Activated CD4-positive, alpha-beta T cell treated with anti-CD3 and anti-CD28 coated beads, Interleukin-2, amount 10 ng/mL, durations not matched to agents 24 days and 14 days (primary cell): ENCODE measurements around the gene MCL1. TPM values are rescaled to one million over a fixed set of nuclear protein-coding genes. Genes with fewer than 3 reads are reported as not detected.

Source experiments
- DNase-seq: peaks from one replicate; pipeline ENCODE4 v3.0.0; 2022
- H3K27ac Mint-ChIP-seq: one replicate; pipeline ENCODE4 v1.8.0; 2022; ENCODE audit warnings: mild to moderate bottlenecking, mixed read lengths
- H3K27me3 Mint-ChIP-seq: one replicate; pipeline ENCODE4 v1.8.0; 2022; ENCODE audit warnings: mixed read lengths
- H3K36me3 Mint-ChIP-seq: one replicate; pipeline ENCODE4 v1.8.0; 2022; ENCODE audit warnings: low read depth, mild to moderate bottlenecking, mixed read lengths
- H3K4me1 Mint-ChIP-seq: one replicate; pipeline ENCODE4 v1.8.0; 2021; ENCODE audit warnings: mixed read lengths
- H3K4me3 Mint-ChIP-seq: one replicate; pipeline ENCODE4 v1.8.0; 2022; ENCODE audit warnings: mild to moderate bottlenecking, moderate library complexity, mixed read lengths
- H3K9me3 Mint-ChIP-seq: one replicate; pipeline ENCODE4 v1.8.0; 2021; ENCODE audit warnings: mixed read lengths
- intact Hi-C: fragments of 100-400 bp; cut with micrococcal nuclease; formaldehyde crosslinking; loops from one replicate; pipeline ENCODE4 v1.15.1; 2023
- total RNA-seq: library from RNA; stranded (reverse); gene quantifications from 2 replicates; pipeline ENCODE4 v1.2.3, GENCODE V29; 2022

MCL1 gene
- total RNA-seq, 1 donor from 2014 or later = 280 TPM

DNA sequence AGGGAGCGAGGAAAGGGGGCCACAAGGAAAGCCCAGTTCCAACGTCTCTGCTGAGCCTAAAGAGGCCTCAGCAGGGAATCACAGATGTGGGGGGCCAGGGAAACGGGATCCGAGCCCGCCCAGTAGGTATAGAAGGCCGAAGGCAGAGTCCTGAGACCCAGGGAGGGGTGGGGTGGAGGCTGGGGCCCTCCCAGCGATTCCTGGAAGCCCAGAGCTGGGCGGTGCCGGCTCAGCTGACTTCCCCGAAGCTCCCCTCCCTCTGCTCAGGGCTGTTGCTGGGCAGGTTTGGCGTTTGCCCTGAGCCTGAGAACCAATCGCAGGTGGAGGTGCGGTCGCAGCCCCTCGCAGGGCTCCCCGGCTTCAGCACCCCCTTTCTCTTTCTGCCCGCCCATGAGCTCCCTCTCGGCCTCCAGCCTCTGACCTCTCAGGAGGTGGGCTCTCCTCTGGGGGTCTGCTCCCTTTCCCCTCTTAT, 17.4 kb downstream of the MCL1 start:
- Mint-ChIP-seq H3K36me3 (peaks cover 7% of the 10 kb centered on the region), H3K9me3 (no peaks in the 10 kb centered on the region), H3K4me1 (peaks cover 55% of the 10 kb centered on the region), H3K4me3 (peak overlapping the region; percentile 95), H3K27me3 (no peaks in the 10 kb centered on the region), H3K27ac (peak overlapping the region; percentile 100)
- DNase-seq = peak; percentile 98
- intact Hi-C loops = loop anchor here (1.0 to 10.0 kb wide), 14 partner anchors 49 to 595 kb away; partner anchors contain the start of genes ANP32E, ARNT, CDC42SE1 and CTSS

DNA sequence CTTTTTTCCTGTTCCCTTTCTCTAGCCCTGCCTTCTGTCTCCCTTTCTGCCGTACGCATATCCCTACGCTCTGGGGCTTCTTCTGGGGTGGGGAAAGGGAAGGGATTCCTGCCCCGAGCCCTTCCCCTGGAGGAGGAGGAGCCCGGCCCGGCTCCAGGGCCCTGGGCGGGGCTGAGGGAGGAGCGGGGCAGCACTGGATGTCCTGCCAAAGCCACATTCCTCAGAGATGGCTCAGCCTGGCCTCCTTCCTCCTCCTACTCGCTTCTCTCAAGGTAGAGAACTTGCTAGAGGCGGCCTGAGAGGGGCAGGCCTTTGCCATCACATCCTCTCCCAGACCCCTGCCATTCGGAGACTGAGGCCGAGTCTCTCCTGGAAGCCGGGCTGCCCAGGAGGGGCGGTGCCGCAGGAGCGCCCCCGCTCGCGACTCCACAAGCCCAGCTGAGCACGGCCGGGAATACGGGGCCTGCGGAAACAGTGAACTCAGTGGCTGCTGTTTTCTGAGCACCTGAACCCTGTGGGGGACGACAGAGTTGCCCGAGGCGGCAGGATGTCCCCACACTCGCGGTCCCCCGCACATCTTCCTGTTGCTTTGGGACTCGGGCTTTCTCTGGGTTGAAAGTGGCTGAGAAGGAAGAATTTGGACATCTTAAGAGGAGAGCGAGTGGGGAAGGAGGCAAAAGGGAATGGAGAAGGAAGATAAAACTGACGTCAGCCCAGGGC, 18.0 kb downstream of the MCL1 start:
- Mint-ChIP-seq H3K27ac (peak overlapping the region; percentile 100), H3K36me3 (peaks cover 7% of the 10 kb centered on the region), H3K4me1 (peaks cover 51% of the 10 kb centered on the region), H3K4me3 (peak overlapping the region; percentile 95), H3K9me3 (no peaks in the 10 kb centered on the region), H3K27me3 (no peaks in the 10 kb centered on the region)
- DNase-seq = peak; percentile 93
- intact Hi-C loops = loop anchor here (2.0 to 10.0 kb wide), 9 partner anchors 59 to 596 kb away; partner anchors contain the start of genes ANP32E, ARNT, CDC42SE1 and CTSS

- DNase-seq = peak; percentile 96
- Mint-ChIP-seq H3K36me3 (peaks cover 6% of the 10 kb centered on the region), H3K4me3 (peak overlapping the region; percentile 95), H3K9me3 (no peaks in the 10 kb centered on the region), H3K4me1 (peaks cover 46% of the 10 kb centered on the region), H3K27me3 (no peaks in the 10 kb centered on the region), H3K27ac (peak overlapping the region; percentile 100)
- intact Hi-C loops = loop anchor here (2.0 to 10.0 kb wide), 9 partner anchors 60 to 597 kb away; partner anchors contain the start of genes ANP32E, ARNT, CDC42SE1 and CTSS
These were observed 18.7 kb downstream of the MCL1 start for GRCh38 chr1:150560576-150561253.

GRCh38 chr1:150560011-150560438, 19.4 kb downstream of the MCL1 start:
- intact Hi-C loops = loop anchor here (2.0 to 10.0 kb wide), 9 partner anchors 61 to 597 kb away; partner anchors contain the start of genes ANP32E, ARNT, CDC42SE1 and CTSS
- H3K4me1 Mint-ChIP-seq = peaks cover 44% of the 10 kb centered on the region
- H3K27me3 Mint-ChIP-seq = no peaks in the 10 kb centered on the region
- DNase-seq = peak; percentile 94
- peak overlapping the region; percentile 95 for H3K4me3 Mint-ChIP-seq
- peak overlapping the region; percentile 100 for H3K27ac Mint-ChIP-seq
- peaks cover 7% of the 10 kb centered on the region for H3K36me3 Mint-ChIP-seq
- no peaks in the 10 kb centered on the region for H3K9me3 Mint-ChIP-seq

GRCh38 chr1:150559656-150560010, 19.8 kb downstream of the MCL1 start:
- no peak overlapping the region for H3K27ac Mint-ChIP-seq

DNA sequence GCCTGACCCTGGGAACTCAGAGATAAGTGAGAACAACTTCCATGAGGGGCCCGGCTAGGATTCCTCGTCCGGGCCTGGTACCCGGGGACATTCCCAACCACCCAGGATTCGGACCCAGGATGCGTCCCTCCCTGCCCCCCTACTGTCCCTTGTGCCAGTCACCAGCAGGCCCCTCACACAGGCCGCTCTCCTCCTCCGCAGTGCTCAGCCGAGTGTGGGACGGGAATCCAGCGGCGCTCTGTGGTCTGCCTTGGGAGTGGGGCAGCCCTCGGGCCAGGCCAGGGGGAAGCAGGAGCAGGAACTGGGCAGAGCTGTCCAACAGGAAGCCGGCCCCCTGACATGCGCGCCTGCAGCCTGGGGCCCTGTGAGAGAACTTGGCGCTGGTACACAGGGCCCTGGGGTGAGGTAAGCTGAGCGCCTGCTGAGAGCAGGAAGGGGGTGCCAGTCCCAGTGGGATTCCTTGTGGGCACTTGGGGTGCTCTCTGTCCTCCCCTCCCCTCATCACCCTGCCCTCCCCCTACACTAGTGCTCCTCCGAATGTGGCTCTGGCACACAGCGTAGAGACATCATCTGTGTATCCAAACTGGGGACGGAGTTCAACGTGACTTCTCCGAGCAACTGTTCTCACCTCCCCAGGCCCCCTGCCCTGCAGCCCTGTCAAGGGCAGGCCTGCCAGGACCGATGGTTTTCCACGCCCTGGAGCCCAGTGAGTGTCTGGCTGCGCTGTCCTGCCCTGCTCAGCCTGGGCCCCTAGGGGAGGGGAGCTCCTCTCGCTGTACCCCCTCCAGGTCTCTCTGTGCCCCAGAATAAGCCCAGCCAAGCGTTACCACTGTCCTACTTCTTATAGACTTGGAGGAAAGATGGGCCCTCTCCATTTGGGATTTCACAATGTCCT, 20.4 kb downstream of the MCL1 start:
- no peaks in the 10 kb centered on the region for H3K9me3 Mint-ChIP-seq
- no peaks in the 10 kb centered on the region for H3K27me3 Mint-ChIP-seq
- peaks cover 37% of the 10 kb centered on the region for H3K4me1 Mint-ChIP-seq
- H3K36me3 Mint-ChIP-seq = peaks cover 2% of the 10 kb centered on the region
- peak; percentile 57 for DNase-seq
- intact Hi-C loops = no loop called here
- no peak overlapping the region for H3K4me3 Mint-ChIP-seq
- no peak overlapping the region for H3K27ac Mint-ChIP-seq

More at GRCh38 chr1:150559656-150560010, 19.8 kb downstream of the MCL1 start:
- peaks cover 40% of the 10 kb centered on the region for H3K4me1 Mint-ChIP-seq
- no peak overlapping the region for H3K4me3 Mint-ChIP-seq
- H3K36me3 Mint-ChIP-seq = peaks cover 4% of the 10 kb centered on the region
- H3K9me3 Mint-ChIP-seq = no peaks in the 10 kb centered on the region
- no peak for DNase-seq
- intact Hi-C loops = loop anchor here (2.0 to 10.0 kb wide), 9 partner anchors 61 to 598 kb away; partner anchors contain the start of genes ANP32E, ARNT, CDC42SE1 and CTSS
- H3K27me3 Mint-ChIP-seq = no peaks in the 10 kb centered on the region

- DNase-seq = peak; percentile 57
- peaks cover 2% of the 10 kb centered on the region for H3K36me3 Mint-ChIP-seq
- intact Hi-C loops = no loop called here
- no peaks in the 10 kb centered on the region for H3K9me3 Mint-ChIP-seq
- no peaks in the 10 kb centered on the region for H3K27me3 Mint-ChIP-seq
- H3K27ac Mint-ChIP-seq = no peak overlapping the region
- H3K4me3 Mint-ChIP-seq = no peak overlapping the region
- peaks cover 30% of the 10 kb centered on the region for H3K4me1 Mint-ChIP-seq
These were observed 21.1 kb downstream of the MCL1 start for GRCh38 chr1:150558303-150558704.

DNA sequence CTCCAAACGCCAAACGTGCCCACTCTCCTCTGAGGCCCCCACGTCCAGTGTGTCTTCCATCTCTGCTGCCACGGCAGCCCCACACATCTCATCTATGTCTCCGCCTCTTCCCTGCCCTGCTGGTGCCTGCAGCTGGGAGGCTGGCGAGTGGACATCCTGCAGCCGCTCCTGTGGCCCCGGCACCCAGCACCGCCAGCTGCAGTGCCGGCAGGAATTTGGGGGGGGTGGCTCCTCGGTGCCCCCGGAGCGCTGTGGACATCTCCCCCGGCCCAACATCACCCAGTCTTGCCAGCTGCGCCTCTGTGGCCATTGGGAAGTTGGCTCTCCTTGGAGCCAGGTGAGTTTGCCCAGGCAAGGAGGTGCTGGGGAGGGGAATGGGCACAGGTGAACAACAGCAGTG, 21.6 kb downstream of the MCL1 start:
- Mint-ChIP-seq H3K27ac (no peak overlapping the region), H3K9me3 (no peaks in the 10 kb centered on the region), H3K4me1 (peaks cover 26% of the 10 kb centered on the region), H3K27me3 (no peaks in the 10 kb centered on the region), H3K4me3 (no peak overlapping the region), H3K36me3 (peaks cover 2% of the 10 kb centered on the region)
- no peak for DNase-seq
- intact Hi-C loops = no loop called here

DNA sequence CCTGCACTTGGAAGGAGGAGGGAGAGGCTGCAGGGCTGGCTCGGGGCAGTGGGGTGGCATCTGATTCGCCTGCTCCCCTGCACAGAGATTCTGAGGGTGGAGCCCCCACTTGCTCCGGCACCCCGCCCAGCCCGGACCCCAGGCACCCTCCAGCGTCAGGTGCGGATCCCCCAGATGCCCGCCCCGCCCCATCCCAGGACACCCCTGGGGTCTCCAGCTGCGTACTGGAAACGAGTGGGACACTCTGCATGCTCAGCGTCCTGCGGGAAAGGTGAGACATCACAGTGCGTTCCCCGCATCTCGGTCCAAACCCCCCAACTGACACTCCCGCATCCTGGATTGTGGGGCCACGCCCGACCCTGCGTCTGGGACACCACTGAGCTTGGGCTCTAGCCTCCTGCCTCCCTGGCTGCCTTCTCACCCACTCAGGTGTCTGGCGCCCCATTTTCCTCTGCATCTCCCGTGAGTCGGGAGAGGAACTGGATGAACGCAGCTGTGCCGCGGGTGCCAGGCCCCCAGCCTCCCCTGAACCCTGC, 22.3 kb downstream of the MCL1 start:
- H3K4me1 Mint-ChIP-seq = peaks cover 26% of the 10 kb centered on the region
- no peak for DNase-seq
- H3K27ac Mint-ChIP-seq = no peak overlapping the region
- intact Hi-C loops = no loop called here
- no peak overlapping the region for H3K4me3 Mint-ChIP-seq
- no peaks in the 10 kb centered on the region for H3K9me3 Mint-ChIP-seq
- H3K27me3 Mint-ChIP-seq = no peaks in the 10 kb centered on the region
- H3K36me3 Mint-ChIP-seq = peaks cover 2% of the 10 kb centered on the region

GRCh38 chr1:150555971-150556865, 23.2 kb downstream of the MCL1 start:
- Mint-ChIP-seq H3K9me3 (no peaks in the 10 kb centered on the region), H3K27ac (peak overlapping the region; percentile 29), H3K36me3 (peaks cover 2% of the 10 kb centered on the region), H3K4me1 (peaks cover 28% of the 10 kb centered on the region), H3K27me3 (no peaks in the 10 kb centered on the region), H3K4me3 (no peak overlapping the region)
- intact Hi-C loops = no loop called here
- no peak for DNase-seq

GRCh38 chr1:150555198-150555970, 24.0 kb downstream of the MCL1 start:
- H3K4me1 Mint-ChIP-seq = peaks cover 28% of the 10 kb centered on the region
- no peaks in the 10 kb centered on the region for H3K9me3 Mint-ChIP-seq
- peaks cover 2% of the 10 kb centered on the region for H3K36me3 Mint-ChIP-seq
- H3K27me3 Mint-ChIP-seq = no peaks in the 10 kb centered on the region
- no peak overlapping the region for H3K4me3 Mint-ChIP-seq
- intact Hi-C loops = no loop called here
- no peak for DNase-seq
- no peak overlapping the region for H3K27ac Mint-ChIP-seq

DNA sequence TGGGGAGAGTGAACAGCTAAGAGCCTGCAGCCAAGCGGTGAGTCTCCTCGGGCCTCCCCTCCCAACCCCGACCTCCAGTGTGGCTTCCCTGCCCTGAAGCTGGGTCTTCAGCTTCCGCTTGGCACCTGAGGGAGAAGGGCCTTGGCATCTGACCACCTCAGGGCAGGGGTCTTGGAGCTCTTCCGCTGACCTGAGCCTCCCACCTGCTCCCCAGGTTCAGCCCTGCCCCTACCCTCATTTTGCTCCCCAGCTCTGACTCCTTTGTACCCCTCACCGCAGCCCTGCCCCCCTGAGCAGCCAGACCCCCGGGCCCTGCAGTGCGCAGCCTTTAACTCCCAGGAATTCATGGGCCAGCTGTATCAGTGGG, 25.3 kb downstream of the MCL1 start:
- peaks cover 2% of the 10 kb centered on the region for H3K36me3 Mint-ChIP-seq
- no peaks in the 10 kb centered on the region for H3K9me3 Mint-ChIP-seq
- H3K27me3 Mint-ChIP-seq = peaks cover 3% of the 10 kb centered on the region
- H3K4me3 Mint-ChIP-seq = no peak overlapping the region
- no peak for DNase-seq
- intact Hi-C loops = loop anchor here (5.0 kb wide), 1 partner anchor 92 kb away; no protein-coding TSS in a partner anchor
- H3K4me1 Mint-ChIP-seq = peaks cover 22% of the 10 kb centered on the region
- H3K27ac Mint-ChIP-seq = no peak overlapping the region
